ENCODE results near the gene SAXO2.
"Not testable (repeated sequence)": the region's sequence is repeated elsewhere in the genome, so short reads cannot be mapped to it uniquely, and the experiment has no call there.

Gene SAXO2

GRCh38 chr15:82327372-82327771 lies 64.8 kb downstream of the SAXO2 start:
- DNase-seq (ENCODE audit: low spot score); H3K4me1 Mint-ChIP-seq (ENCODE audit: low read depth); H3K36me3 Mint-ChIP-seq (ENCODE audit: low read depth); H3K4me3 Mint-ChIP-seq; H3K27me3 Mint-ChIP-seq (ENCODE audit: low read depth); H3K27ac Mint-ChIP-seq; H3K9me3 Mint-ChIP-seq: not testable (repeated sequence)

- H3K36me3 Mint-ChIP-seq (ENCODE audit: low read depth); H3K9me3 Mint-ChIP-seq; H3K4me3 Mint-ChIP-seq; H3K27me3 Mint-ChIP-seq (ENCODE audit: low read depth); H3K4me1 Mint-ChIP-seq (ENCODE audit: low read depth); DNase-seq (ENCODE audit: low spot score); H3K27ac Mint-ChIP-seq: not testable (repeated sequence)
These were observed 66.4 kb downstream of the SAXO2 start for GRCh38 chr15:82329039-82329438.

- H3K9me3 Mint-ChIP-seq; H3K27me3 Mint-ChIP-seq (ENCODE audit: low read depth); H3K4me3 Mint-ChIP-seq; DNase-seq (ENCODE audit: low spot score); H3K4me1 Mint-ChIP-seq (ENCODE audit: low read depth); H3K27ac Mint-ChIP-seq; H3K36me3 Mint-ChIP-seq (ENCODE audit: low read depth): not testable (repeated sequence)
These were observed 68.3 kb downstream of the SAXO2 start for GRCh38 chr15:82330921-82331320.

GRCh38 chr15:82331576-82332304 lies 69.1 kb downstream of the SAXO2 start:
- not testable (repeated sequence) for DNase-seq (ENCODE audit: low spot score); H3K9me3 Mint-ChIP-seq; H3K36me3 Mint-ChIP-seq (ENCODE audit: low read depth); H3K4me1 Mint-ChIP-seq (ENCODE audit: low read depth); H3K27ac Mint-ChIP-seq; H3K27me3 Mint-ChIP-seq (ENCODE audit: low read depth); H3K4me3 Mint-ChIP-seq

GRCh38 chr15:82332711-82333602 lies 70.3 kb downstream of the SAXO2 start:
- H3K27ac Mint-ChIP-seq; H3K4me1 Mint-ChIP-seq (ENCODE audit: low read depth); H3K9me3 Mint-ChIP-seq; H3K36me3 Mint-ChIP-seq (ENCODE audit: low read depth); DNase-seq (ENCODE audit: low spot score); H3K27me3 Mint-ChIP-seq (ENCODE audit: low read depth); H3K4me3 Mint-ChIP-seq: not testable (repeated sequence)

GRCh38 chr15:82333603-82334553 lies 71.3 kb downstream of the SAXO2 start:
- H3K27ac Mint-ChIP-seq; H3K4me3 Mint-ChIP-seq; DNase-seq (ENCODE audit: low spot score); H3K9me3 Mint-ChIP-seq; H3K4me1 Mint-ChIP-seq (ENCODE audit: low read depth); H3K27me3 Mint-ChIP-seq (ENCODE audit: low read depth); H3K36me3 Mint-ChIP-seq (ENCODE audit: low read depth): not testable (repeated sequence)
